Measurements from ENCODE around the gene ORM1.

ORM1 gene

GRCh38 chr9:114282507-114282906, 40.4 kb upstream of the ORM1 start:
- H3K9me3 ChIP-seq: no peaks in the 10 kb centered on the region
- in situ Hi-C loops (cut with MboI; ENCODE audit: low sequenced_read_pairs): loop anchor here (10.0 to 25.0 kb wide), 2 partner anchors 188 to 545 kb away; partner anchors contain the start of gene KIF12
- no peak for DNase-seq (ENCODE audit: low spot score in 2 of 2)
- no peak overlapping the region for H3K4me3 ChIP-seq
- no peaks in the 10 kb centered on the region for H3K27me3 ChIP-seq (ENCODE audit: low read depth)
- peaks cover 17% of the 10 kb centered on the region for H3K36me3 ChIP-seq (replicated peaks)
- H3K4me1 ChIP-seq: no peaks in the 10 kb centered on the region

GRCh38 chr9:114282926-114283325, 40.0 kb upstream of the ORM1 start:
- Histone ChIP-seq H3K27me3 (ENCODE audit: low read depth) (no peaks in the 10 kb centered on the region), H3K4me3 (no peak overlapping the region), H3K4me1 (no peaks in the 10 kb centered on the region), H3K9me3 (no peaks in the 10 kb centered on the region), H3K36me3 (replicated peaks) (peaks cover 17% of the 10 kb centered on the region)
- no peak for DNase-seq (ENCODE audit: low spot score in 2 of 2)
- in situ Hi-C loops (cut with MboI; ENCODE audit: low sequenced_read_pairs): loop anchor here (10.0 to 25.0 kb wide), 2 partner anchors 188 to 546 kb away; partner anchors contain the start of gene KIF12

- no peaks in the 10 kb centered on the region for H3K9me3 ChIP-seq
- no peak overlapping the region for H3K4me3 ChIP-seq
- in situ Hi-C loops (cut with MboI; ENCODE audit: low sequenced_read_pairs): loop anchor here (10.0 to 25.0 kb wide), 2 partner anchors 189 to 546 kb away; partner anchors contain the start of gene KIF12
- no peak for DNase-seq (ENCODE audit: low spot score in 2 of 2)
- H3K27me3 ChIP-seq (ENCODE audit: low read depth): no peaks in the 10 kb centered on the region
- no peaks in the 10 kb centered on the region for H3K4me1 ChIP-seq
- H3K36me3 ChIP-seq (replicated peaks): peaks cover 17% of the 10 kb centered on the region
These were observed 39.3 kb upstream of the ORM1 start for GRCh38 chr9:114283551-114284111.

GRCh38 chr9:114284316-114285060, 38.4 kb upstream of the ORM1 start:
- no peak overlapping the region for H3K4me3 ChIP-seq
- no peak for DNase-seq (ENCODE audit: low spot score in 2 of 2)
- no peaks in the 10 kb centered on the region for H3K4me1 ChIP-seq
- in situ Hi-C loops (cut with MboI; ENCODE audit: low sequenced_read_pairs): loop anchor here (10.0 to 25.0 kb wide), 2 partner anchors 190 to 547 kb away; partner anchors contain the start of gene KIF12
- no peaks in the 10 kb centered on the region for H3K27me3 ChIP-seq (ENCODE audit: low read depth)
- H3K36me3 ChIP-seq (replicated peaks): peaks cover 12% of the 10 kb centered on the region
- H3K9me3 ChIP-seq: no peaks in the 10 kb centered on the region

- H3K9me3 ChIP-seq: no peaks in the 10 kb centered on the region
- peaks cover 12% of the 10 kb centered on the region for H3K36me3 ChIP-seq (replicated peaks)
- DNase-seq (ENCODE audit: low spot score in 2 of 2): no peak
- H3K4me3 ChIP-seq: no peak overlapping the region
- in situ Hi-C loops (cut with MboI; ENCODE audit: low sequenced_read_pairs): loop anchor here (10.0 to 25.0 kb wide), 2 partner anchors 191 to 548 kb away; partner anchors contain the start of gene KIF12
- no peaks in the 10 kb centered on the region for H3K4me1 ChIP-seq
- no peaks in the 10 kb centered on the region for H3K27me3 ChIP-seq (ENCODE audit: low read depth)
These were observed 37.6 kb upstream of the ORM1 start for GRCh38 chr9:114285166-114285867.

GRCh38 chr9:114286146-114286679, 36.7 kb upstream of the ORM1 start:
- Histone ChIP-seq H3K36me3 (replicated peaks) (peaks cover 20% of the 10 kb centered on the region), H3K4me3 (no peak overlapping the region), H3K4me1 (no peaks in the 10 kb centered on the region), H3K27me3 (ENCODE audit: low read depth) (no peaks in the 10 kb centered on the region), H3K9me3 (no peaks in the 10 kb centered on the region)
- DNase-seq (ENCODE audit: low spot score in 2 of 2): no peak
- in situ Hi-C loops (cut with MboI; ENCODE audit: low sequenced_read_pairs): loop anchor here (10.0 to 25.0 kb wide), 2 partner anchors 191 to 549 kb away; partner anchors contain the start of gene KIF12

- in situ Hi-C loops (cut with MboI; ENCODE audit: low sequenced_read_pairs): loop anchor here (10.0 to 25.0 kb wide), 2 partner anchors 192 to 550 kb away; partner anchors contain the start of gene KIF12
- H3K4me1 ChIP-seq: no peaks in the 10 kb centered on the region
- H3K4me3 ChIP-seq: no peak overlapping the region
- H3K9me3 ChIP-seq: no peaks in the 10 kb centered on the region
- peaks cover 26% of the 10 kb centered on the region for H3K36me3 ChIP-seq (replicated peaks)
- no peak for DNase-seq (ENCODE audit: low spot score in 2 of 2)
- no peaks in the 10 kb centered on the region for H3K27me3 ChIP-seq (ENCODE audit: low read depth)
These were observed 35.7 kb upstream of the ORM1 start for GRCh38 chr9:114287001-114287762.

- Histone ChIP-seq H3K36me3 (replicated peaks) (peaks cover 32% of the 10 kb centered on the region), H3K9me3 (no peaks in the 10 kb centered on the region), H3K4me3 (no peak overlapping the region), H3K27me3 (ENCODE audit: low read depth) (no peaks in the 10 kb centered on the region), H3K4me1 (no peaks in the 10 kb centered on the region)
- DNase-seq (ENCODE audit: low spot score in 2 of 2): no peak
- in situ Hi-C loops (cut with MboI; ENCODE audit: low sequenced_read_pairs): loop anchor here (10.0 to 25.0 kb wide), 2 partner anchors 193 to 550 kb away; partner anchors contain the start of gene KIF12
These were observed 35.1 kb upstream of the ORM1 start for GRCh38 chr9:114287763-114288192.

GRCh38 chr9:114288193-114289091, 34.5 kb upstream of the ORM1 start:
- no peaks in the 10 kb centered on the region for H3K9me3 ChIP-seq
- no peaks in the 10 kb centered on the region for H3K27me3 ChIP-seq (ENCODE audit: low read depth)
- in situ Hi-C loops (cut with MboI; ENCODE audit: low sequenced_read_pairs): loop anchor here (10.0 to 25.0 kb wide), 2 partner anchors 194 to 551 kb away; partner anchors contain the start of gene KIF12
- H3K4me3 ChIP-seq: no peak overlapping the region
- H3K36me3 ChIP-seq (replicated peaks): peaks cover 37% of the 10 kb centered on the region
- H3K4me1 ChIP-seq: no peaks in the 10 kb centered on the region
- DNase-seq (ENCODE audit: low spot score in 2 of 2): no peak

GRCh38 chr9:114289106-114289505, 33.8 kb upstream of the ORM1 start:
- H3K4me3 ChIP-seq: no peak overlapping the region
- no peaks in the 10 kb centered on the region for H3K27me3 ChIP-seq (ENCODE audit: low read depth)
- H3K9me3 ChIP-seq: no peaks in the 10 kb centered on the region
- in situ Hi-C loops (cut with MboI; ENCODE audit: low sequenced_read_pairs): loop anchor here (10.0 to 25.0 kb wide), 2 partner anchors 194 to 552 kb away; partner anchors contain the start of gene KIF12
- no peaks in the 10 kb centered on the region for H3K4me1 ChIP-seq
- DNase-seq (ENCODE audit: low spot score in 2 of 2): no peak
- H3K36me3 ChIP-seq (replicated peaks): peaks cover 36% of the 10 kb centered on the region

- H3K9me3 ChIP-seq: 0 out of 2 replicates have a peak, but pooled peaks cover 5% of the 10 kb centered on the region
- H3K4me1 ChIP-seq: no peaks in the 10 kb centered on the region
- no peak overlapping the region for H3K4me3 ChIP-seq
- in situ Hi-C loops (cut with MboI; ENCODE audit: low sequenced_read_pairs): loop anchor here (10.0 to 25.0 kb wide), 2 partner anchors 195 to 553 kb away; partner anchors contain the start of gene KIF12
- DNase-seq (ENCODE audit: low spot score in 2 of 2): no peak
- H3K36me3 ChIP-seq (replicated peaks): peaks cover 38% of the 10 kb centered on the region
- no peaks in the 10 kb centered on the region; the same call in 1 of the 2 replicates for H3K27me3 ChIP-seq (ENCODE audit: low read depth)
These were observed 33.1 kb upstream of the ORM1 start for GRCh38 chr9:114289571-114290481.
